WTC11 (cell line): ENCODE measurements around the gene KLHL4.

Experiments
- CTCF ChIP-seq: fragments of 200-600 bp; IDR thresholded peaks from 2 replicates; pipeline ENCODE4 v1.8.0; 2022; ENCODE audit warnings: antibody characterized with exemption
- FOXJ3 ChIP-seq: sonication (generic); formaldehyde crosslinking; IDR thresholded peaks from 2 replicates; pipeline ENCODE4 v1.9.0; 2021; ENCODE audit warnings: missing genetic modification reagents, mild to moderate bottlenecking, borderline replicate concordance
- IRF1 ChIP-seq: sonication (generic); formaldehyde crosslinking; IDR thresholded peaks from 2 replicates; pipeline ENCODE4 v1.8.0; 2023; ENCODE audit warnings: missing genetic modification reagents
- NFE2L1 ChIP-seq: sonication (generic); formaldehyde crosslinking; IDR thresholded peaks from 2 replicates; pipeline ENCODE4 v1.8.1; 2023; ENCODE audit warnings: missing genetic modification reagents
- SMAD3 ChIP-seq: sonication (generic); formaldehyde crosslinking; IDR thresholded peaks from 2 replicates; pipeline ENCODE4 v1.8.0; 2022; ENCODE audit warnings: missing genetic modification reagents, mild to moderate bottlenecking, borderline replicate concordance
- SP1 ChIP-seq: sonication (generic); formaldehyde crosslinking; conservative IDR thresholded peaks from 2 replicates; pipeline ENCODE4 v1.8.1; 2022; ENCODE audit warnings: missing genetic modification reagents
- STAT6 ChIP-seq: sonication (generic); formaldehyde crosslinking; conservative IDR thresholded peaks from 2 replicates; pipeline ENCODE4 v1.8.1; 2023; ENCODE audit warnings: mild to moderate bottlenecking, low read depth, missing genetic modification reagents, moderate library complexity
- TP53 ChIP-seq: sonication (generic); formaldehyde crosslinking; IDR thresholded peaks from 2 replicates; pipeline ENCODE4 v1.8.1; 2023; ENCODE audit warnings: mild to moderate bottlenecking, missing genetic modification reagents

GRCh38 chrX:87518504-87518903, 902 bp downstream of the KLHL4 start:
- TF ChIP-seq CTCF (no peak), IRF1 (CRISPR knock-in tag) (no peak), NFE2L1 (CRISPR knock-in tag) (no peak), FOXJ3 (CRISPR knock-in tag) (no peak), SMAD3 (CRISPR knock-in tag) (no peak), SP1 (no peak), STAT6 (CRISPR knock-in tag) (no peak), TP53 (CRISPR knock-in tag) (no peak)
